ENCODE measurements around the gene TCP11.

TCP11 gene

DNA sequence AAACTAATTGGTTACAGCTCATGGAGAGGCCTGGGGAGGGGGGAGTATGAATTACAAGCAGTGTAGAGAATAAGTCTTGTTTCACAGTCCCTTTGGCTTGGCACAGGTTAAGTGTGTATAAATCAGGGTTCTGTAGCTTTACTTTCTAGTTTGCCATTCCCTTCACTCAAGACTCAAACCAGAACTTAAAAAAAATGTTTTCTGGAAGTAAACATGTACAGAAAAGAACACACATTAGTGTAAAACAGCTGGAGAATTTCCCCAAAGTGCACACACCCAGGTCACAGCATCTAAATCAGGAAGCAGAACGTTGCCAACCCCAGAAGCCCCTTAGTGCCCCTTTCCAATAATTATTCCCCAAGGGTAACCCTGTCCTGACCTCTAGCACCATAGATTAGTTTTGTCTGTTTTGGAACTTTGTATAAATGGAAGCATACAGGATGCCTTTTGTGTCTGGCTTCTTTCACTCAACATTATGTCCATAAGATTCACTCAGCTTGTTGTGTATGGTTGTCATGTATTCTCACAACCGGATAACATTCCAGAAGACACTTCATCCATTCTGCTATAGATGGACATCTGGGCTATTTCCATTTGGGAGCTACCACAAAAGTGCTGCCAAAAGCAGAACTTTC, 38.9 kb upstream of the TCP11 start (continued):
- TF ChIP-seq, protein P1, sequence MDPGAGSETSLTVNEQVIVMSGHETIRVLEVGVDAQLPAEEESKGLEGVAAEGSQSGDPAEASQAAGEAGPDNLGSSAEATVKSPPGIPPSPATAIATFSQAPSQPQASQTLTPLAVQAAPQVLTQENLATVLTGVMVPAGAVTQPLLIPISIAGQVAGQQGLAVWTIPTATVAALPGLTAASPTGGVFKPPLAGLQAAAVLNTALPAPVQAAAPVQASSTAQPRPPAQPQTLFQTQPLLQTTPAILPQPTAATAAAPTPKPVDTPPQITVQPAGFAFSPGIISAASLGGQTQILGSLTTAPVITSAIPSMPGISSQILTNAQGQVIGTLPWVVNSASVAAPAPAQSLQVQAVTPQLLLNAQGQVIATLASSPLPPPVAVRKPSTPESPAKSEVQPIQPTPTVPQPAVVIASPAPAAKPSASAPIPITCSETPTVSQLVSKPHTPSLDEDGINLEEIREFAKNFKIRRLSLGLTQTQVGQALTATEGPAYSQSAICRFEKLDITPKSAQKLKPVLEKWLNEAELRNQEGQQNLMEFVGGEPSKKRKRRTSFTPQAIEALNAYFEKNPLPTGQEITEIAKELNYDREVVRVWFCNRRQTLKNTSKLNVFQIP (CRISPR knock-in tag; IDR thresholded peaks at IDR 0.05; ENCODE audit: borderline replicate concordance, low read depth) = no peak
- TF ChIP-seq RARB (CRISPR knock-in tag; IDR thresholded peaks at IDR 0.05) (no peak), CSDC2 (CRISPR knock-in tag; IDR thresholded peaks at IDR 0.05) (no peak), SNAI2 (CRISPR knock-in tag; IDR thresholded peaks at IDR 0.05) (no peak), GLIS3 (CRISPR knock-in tag; IDR thresholded peaks at IDR 0.05) (no peak), TOX (CRISPR knock-in tag; IDR thresholded peaks at IDR 0.05; ENCODE audit: borderline replicate concordance) (no peak), ISL1 (CRISPR knock-in tag; IDR thresholded peaks at IDR 0.05) (no peak), ZNF8 (CRISPR knock-in tag; IDR thresholded peaks at IDR 0.05) (no peak), ARNTL (CRISPR knock-in tag; IDR thresholded peaks at IDR 0.05; ENCODE audit: borderline replicate concordance, low read depth) (no peak), ZFP30 (CRISPR knock-in tag; IDR thresholded peaks at IDR 0.05) (no peak)
- TF ChIP-seq, protein P2, sequence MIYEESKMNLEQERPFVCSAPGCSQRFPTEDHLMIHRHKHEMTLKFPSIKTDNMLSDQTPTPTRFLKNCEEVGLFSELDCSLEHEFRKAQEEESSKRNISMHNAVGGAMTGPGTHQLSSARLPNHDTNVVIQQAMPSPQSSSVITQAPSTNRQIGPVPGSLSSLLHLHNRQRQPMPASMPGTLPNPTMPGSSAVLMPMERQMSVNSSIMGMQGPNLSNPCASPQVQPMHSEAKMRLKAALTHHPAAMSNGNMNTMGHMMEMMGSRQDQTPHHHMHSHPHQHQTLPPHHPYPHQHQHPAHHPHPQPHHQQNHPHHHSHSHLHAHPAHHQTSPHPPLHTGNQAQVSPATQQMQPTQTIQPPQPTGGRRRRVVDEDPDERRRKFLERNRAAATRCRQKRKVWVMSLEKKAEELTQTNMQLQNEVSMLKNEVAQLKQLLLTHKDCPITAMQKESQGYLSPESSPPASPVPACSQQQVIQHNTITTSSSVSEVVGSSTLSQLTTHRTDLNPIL (CRISPR knock-in tag; IDR thresholded peaks at IDR 0.05; ENCODE audit: low read depth) = no peak

DNA sequence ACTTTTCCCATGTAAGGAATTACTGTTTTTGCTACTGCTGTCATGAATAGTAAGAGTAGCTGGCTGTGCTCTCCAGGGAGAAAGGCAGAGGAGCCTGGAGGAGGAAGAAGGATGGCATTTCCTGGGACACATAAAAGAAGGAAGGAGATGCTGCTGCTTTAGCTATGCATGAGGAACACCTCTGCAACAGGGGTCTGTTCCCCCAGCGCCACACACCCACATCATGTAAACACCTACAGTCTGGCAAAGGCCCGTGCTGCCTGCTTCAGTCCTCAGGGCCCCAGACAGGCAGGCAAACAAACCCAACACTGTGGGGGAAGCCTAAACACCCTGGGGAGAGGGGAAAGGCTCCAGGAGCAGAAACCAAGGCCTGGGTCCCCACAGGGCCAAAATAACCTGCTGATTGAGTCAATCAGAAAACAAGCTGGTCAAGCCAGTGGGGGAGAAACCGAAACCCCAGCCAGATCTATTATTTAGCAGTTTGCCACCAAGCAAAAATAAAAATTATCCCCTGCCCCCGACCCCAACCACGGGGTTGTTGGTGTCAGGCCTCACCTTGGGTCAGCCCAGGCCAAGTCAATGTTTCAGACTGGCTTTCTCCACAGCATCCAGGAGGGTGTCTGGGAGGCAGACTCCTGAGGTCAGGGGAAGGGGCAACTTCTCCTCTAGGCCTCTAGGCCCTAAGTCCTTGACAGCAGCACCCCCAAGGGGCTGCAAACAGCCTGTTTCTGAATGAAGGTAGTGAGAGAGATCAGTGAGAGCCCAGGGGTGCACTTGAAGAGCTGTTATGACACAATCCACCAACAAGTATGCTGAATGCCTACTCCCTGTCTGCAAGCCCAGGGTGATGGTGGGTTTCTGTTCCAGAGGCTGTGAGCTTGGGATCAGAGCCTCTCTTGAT, 38.0 kb upstream of the TCP11 start:
- TF ChIP-seq, protein P1 (CRISPR knock-in tag; IDR thresholded peaks at IDR 0.05; ENCODE audit: borderline replicate concordance, low read depth) = no peak
- TF ChIP-seq PPARA (CRISPR knock-in tag; IDR thresholded peaks at IDR 0.05; ENCODE audit: borderline replicate concordance) (no peak), CSDC2 (CRISPR knock-in tag; IDR thresholded peaks at IDR 0.05) (no peak), ZFP3 (CRISPR knock-in tag; IDR thresholded peaks at IDR 0.05) (no peak), SNAI2 (CRISPR knock-in tag; IDR thresholded peaks at IDR 0.05) (no peak), ZNF70 (CRISPR knock-in tag; IDR thresholded peaks at IDR 0.05) (no peak), ESRRG (CRISPR knock-in tag; IDR thresholded peaks at IDR 0.05) (no peak), TOX (CRISPR knock-in tag; IDR thresholded peaks at IDR 0.05; ENCODE audit: borderline replicate concordance) (no peak), TCF4 (CRISPR knock-in tag; IDR thresholded peaks at IDR 0.05; ENCODE audit: borderline replicate concordance) (no peak), ZC3H10 (CRISPR knock-in tag; IDR thresholded peaks at IDR 0.05) (no peak)
- TF ChIP-seq, protein P2 (CRISPR knock-in tag; IDR thresholded peaks at IDR 0.05; ENCODE audit: low read depth) = no peak
- TF ChIP-seq, protein P3, sequence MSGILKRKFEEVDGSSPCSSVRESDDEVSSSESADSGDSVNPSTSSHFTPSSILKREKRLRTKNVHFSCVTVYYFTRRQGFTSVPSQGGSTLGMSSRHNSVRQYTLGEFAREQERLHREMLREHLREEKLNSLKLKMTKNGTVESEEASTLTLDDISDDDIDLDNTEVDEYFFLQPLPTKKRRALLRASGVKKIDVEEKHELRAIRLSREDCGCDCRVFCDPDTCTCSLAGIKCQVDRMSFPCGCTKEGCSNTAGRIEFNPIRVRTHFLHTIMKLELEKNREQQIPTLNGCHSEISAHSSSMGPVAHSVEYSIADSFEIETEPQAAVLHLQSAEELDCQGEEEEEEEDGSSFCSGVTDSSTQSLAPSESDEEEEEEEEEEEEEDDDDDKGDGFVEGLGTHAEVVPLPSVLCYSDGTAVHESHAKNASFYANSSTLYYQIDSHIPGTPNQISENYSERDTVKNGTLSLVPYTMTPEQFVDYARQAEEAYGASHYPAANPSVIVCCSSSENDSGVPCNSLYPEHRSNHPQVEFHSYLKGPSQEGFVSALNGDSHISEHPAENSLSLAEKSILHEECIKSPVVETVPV (CRISPR knock-in tag; IDR thresholded peaks at IDR 0.05) = no peak
- TF ChIP-seq, protein P4, sequence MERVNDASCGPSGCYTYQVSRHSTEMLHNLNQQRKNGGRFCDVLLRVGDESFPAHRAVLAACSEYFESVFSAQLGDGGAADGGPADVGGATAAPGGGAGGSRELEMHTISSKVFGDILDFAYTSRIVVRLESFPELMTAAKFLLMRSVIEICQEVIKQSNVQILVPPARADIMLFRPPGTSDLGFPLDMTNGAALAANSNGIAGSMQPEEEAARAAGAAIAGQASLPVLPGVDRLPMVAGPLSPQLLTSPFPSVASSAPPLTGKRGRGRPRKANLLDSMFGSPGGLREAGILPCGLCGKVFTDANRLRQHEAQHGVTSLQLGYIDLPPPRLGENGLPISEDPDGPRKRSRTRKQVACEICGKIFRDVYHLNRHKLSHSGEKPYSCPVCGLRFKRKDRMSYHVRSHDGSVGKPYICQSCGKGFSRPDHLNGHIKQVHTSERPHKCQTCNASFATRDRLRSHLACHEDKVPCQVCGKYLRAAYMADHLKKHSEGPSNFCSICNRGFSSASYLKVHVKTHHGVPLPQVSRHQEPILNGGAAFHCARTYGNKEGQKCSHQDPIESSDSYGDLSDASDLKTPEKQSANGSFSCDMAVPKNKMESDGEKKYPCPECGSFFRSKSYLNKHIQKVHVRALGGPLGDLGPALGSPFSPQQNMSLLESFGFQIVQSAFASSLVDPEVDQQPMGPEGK (CRISPR knock-in tag; IDR thresholded peaks at IDR 0.05; ENCODE audit: borderline replicate concordance) = no peak
- ATAC-seq = no peak
